Upper lobe of right lung (tissue), 1 donor: ENCODE results near the gene GPC5. TPM values are rescaled to one million over a fixed set of nuclear protein-coding genes. Genes with fewer than 3 reads are reported as not detected.

Experiments used
- ATAC-seq: fragments of 200-7000 bp; cut with Tn5 transposase; one replicate; pipeline ENCODE4 v1.9.1; 2020; ENCODE audit warnings: mild to moderate bottlenecking, moderate library complexity
- DNase-seq: peaks from one replicate; pipeline ENCODE4 v3.0.0-alpha.2; 2020
- H3K27ac ChIP-seq: fragments of 200-600 bp; one replicate; pipeline ENCODE4 v1.8.0; 2022
- H3K27me3 ChIP-seq: fragments of 200-600 bp; one replicate; pipeline ENCODE4 v1.8.0; 2022; ENCODE audit warnings: mild to moderate bottlenecking
- H3K36me3 ChIP-seq: fragments of 200-600 bp; one replicate; pipeline ENCODE4 v1.8.0; 2022
- H3K4me1 ChIP-seq: fragments of 200-600 bp; one replicate; pipeline ENCODE4 v1.8.0; 2022
- H3K4me3 ChIP-seq: fragments of 200-600 bp; one replicate; pipeline ENCODE4 v1.8.0; 2022; ENCODE audit warnings: mild to moderate bottlenecking
- H3K9me3 ChIP-seq: fragments of 200-600 bp; one replicate; pipeline ENCODE4 v1.8.0; 2022
- CTCF ChIP-seq: fragments of 200-600 bp; IDR thresholded peaks from one replicate; pipeline ENCODE4 v1.8.0; 2022; ENCODE audit warnings: antibody characterized with exemption
- intact Hi-C: fragments of 100-400 bp; cut with DNase I; formaldehyde crosslinking; loops from one replicate; pipeline ENCODE4 v1.11.0; 2022
- total RNA-seq: library from RNA; stranded (reverse); fragmentation: NEBNext Ultra II Directional; extraction: Animal tissue kit (Norgen Biotek cat#: 25700); gene quantifications from one replicate; pipeline ENCODE4 v1.2.1, GENCODE V29; 2021
- donor health status: DM: no; HTN: yes; CAD: no; lungs with severe emphysema.

GPC5 gene
- total RNA-seq, 1 donor from 2014 or later: 8.1 TPM

DNA sequence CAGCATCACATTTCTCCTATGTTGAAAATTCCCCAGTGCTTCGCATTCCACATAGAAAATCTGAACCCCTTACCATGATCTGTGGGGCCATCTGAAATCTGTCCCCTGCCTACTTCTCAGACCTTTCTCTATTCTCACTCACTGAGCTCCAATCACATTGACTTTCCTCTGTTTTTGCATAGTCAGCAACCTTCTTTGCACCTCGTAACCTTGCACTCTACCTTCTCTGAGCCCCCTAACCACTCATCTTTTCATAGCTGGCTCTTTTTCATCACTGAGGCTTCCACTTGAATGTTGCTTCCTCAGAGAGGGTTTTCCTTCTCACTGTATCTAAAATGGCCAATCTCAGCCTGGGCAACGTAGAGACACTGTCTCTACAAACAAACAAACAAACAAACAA is 286.3 kb downstream of the GPC5 start:
- H3K4me1 ChIP-seq: no peaks in the 10 kb centered on the region
- DNase-seq (no peak), ATAC-seq (no peak)
- H3K27me3 ChIP-seq: no peaks in the 10 kb centered on the region
- TF ChIP-seq CTCF: no peak
- no peaks in the 10 kb centered on the region for H3K9me3 ChIP-seq
- H3K4me3 ChIP-seq: no peak overlapping the region
- intact Hi-C loops: no loop called here
- no peaks in the 10 kb centered on the region for H3K36me3 ChIP-seq
- H3K27ac ChIP-seq: no peak overlapping the region

DNA sequence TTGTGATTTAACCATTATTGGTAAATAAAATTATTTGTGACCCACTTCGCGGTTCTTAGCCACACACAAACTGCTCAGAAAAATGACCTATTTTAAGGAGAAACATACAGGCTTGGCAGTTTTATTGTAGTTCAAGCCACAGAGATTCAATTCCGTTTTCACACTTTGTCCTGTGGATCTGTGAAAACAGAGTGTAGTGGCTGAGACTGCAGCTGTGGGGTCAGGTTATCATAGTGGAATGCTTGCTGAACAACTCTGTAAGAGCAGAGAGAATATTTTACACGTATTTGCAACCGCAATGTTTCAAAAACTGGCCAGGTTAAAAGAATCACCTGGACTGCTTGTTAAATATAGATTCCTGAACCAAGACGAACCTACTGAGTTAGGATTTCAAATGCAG is 292.5 kb downstream of the GPC5 start:
- H3K27ac ChIP-seq: no peak overlapping the region
- TF ChIP-seq CTCF: no peak
- intact Hi-C loops: no loop called here
- H3K4me1 ChIP-seq: no peaks in the 10 kb centered on the region
- H3K9me3 ChIP-seq: no peaks in the 10 kb centered on the region
- no peaks in the 10 kb centered on the region for H3K36me3 ChIP-seq
- no peak for ATAC-seq
- no peaks in the 10 kb centered on the region for H3K27me3 ChIP-seq
- no peak overlapping the region for H3K4me3 ChIP-seq
- DNase-seq: no peak

DNA sequence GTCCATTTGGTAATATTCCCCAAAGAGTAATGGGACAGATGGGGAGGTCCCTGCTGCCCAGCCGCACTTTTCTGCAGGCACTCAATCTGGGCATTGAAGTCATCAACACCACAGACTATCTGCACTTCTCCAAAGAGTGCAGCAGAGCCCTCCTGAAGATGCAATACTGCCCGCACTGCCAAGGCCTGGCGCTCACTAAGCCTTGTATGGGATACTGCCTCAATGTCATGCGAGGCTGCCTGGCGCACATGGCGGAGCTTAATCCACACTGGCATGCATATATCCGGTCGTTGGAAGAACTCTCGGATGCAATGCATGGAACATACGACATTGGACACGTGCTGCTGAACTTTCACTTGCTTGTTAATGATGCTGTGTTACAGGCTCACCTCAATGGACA is 295.0 kb downstream of the GPC5 start:
- no peaks in the 10 kb centered on the region for H3K9me3 ChIP-seq
- intact Hi-C loops: no loop called here
- TF ChIP-seq CTCF: no peak

GRCh38 chr13:91698308-91698707 is 299.9 kb downstream of the GPC5 start:
- ATAC-seq: no peak
- intact Hi-C loops: no loop called here
- H3K36me3 ChIP-seq: no peaks in the 10 kb centered on the region
- TF ChIP-seq CTCF: no peak
- no peaks in the 10 kb centered on the region for H3K4me1 ChIP-seq
- no peaks in the 10 kb centered on the region for H3K27me3 ChIP-seq
- no peak overlapping the region for H3K4me3 ChIP-seq
- no peak overlapping the region for H3K27ac ChIP-seq
- no peaks in the 10 kb centered on the region for H3K9me3 ChIP-seq
- DNase-seq: no peak

More for the DNA sequence above, 295.0 kb downstream of the GPC5 start:
- no peak overlapping the region for H3K4me3 ChIP-seq
- H3K36me3 ChIP-seq: no peaks in the 10 kb centered on the region
- DNase-seq (no peak), ATAC-seq (peak; percentile 26)
- H3K4me1 ChIP-seq: no peaks in the 10 kb centered on the region
- no peaks in the 10 kb centered on the region for H3K27me3 ChIP-seq
- H3K27ac ChIP-seq: no peak overlapping the region

DNA sequence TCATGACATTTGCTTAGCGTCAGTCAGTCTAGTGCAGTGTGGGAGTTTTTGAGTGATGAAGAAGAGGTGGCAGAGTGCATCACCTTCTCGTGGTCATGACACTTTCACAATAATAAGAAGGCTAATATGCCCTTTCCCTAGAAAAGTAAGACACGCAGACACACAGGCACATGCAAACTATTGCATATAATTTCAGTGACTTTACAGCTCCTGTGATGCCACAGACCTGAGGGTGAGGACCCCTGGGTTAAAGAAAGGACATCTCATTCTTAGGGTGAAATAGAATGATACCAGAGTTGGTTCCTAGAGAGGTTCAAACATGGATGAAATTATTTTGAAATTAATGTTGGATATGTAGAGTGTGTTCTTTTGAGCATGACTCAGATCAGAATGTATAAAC is 300.3 kb downstream of the GPC5 start:
- no peaks in the 10 kb centered on the region for H3K9me3 ChIP-seq
- ATAC-seq (no peak), DNase-seq (no peak)
- no peaks in the 10 kb centered on the region for H3K4me1 ChIP-seq
- no peak overlapping the region for H3K27ac ChIP-seq
- H3K27me3 ChIP-seq: no peaks in the 10 kb centered on the region
- TF ChIP-seq CTCF: no peak
- H3K36me3 ChIP-seq: no peaks in the 10 kb centered on the region
- H3K4me3 ChIP-seq: no peak overlapping the region
- intact Hi-C loops: no loop called here

- no peaks in the 10 kb centered on the region for H3K27me3 ChIP-seq
Measured at GRCh38 chr13:91699863-91700262, 301.4 kb downstream of the GPC5 start.

More at GRCh38 chr13:91699863-91700262, 301.4 kb downstream of the GPC5 start:
- ATAC-seq (no peak), DNase-seq (no peak)
- H3K27ac ChIP-seq: no peak overlapping the region
- no peak overlapping the region for H3K4me3 ChIP-seq
- TF ChIP-seq CTCF: no peak
- H3K4me1 ChIP-seq: no peaks in the 10 kb centered on the region
- intact Hi-C loops: no loop called here
- H3K9me3 ChIP-seq: no peaks in the 10 kb centered on the region
- no peaks in the 10 kb centered on the region for H3K36me3 ChIP-seq
